Measurements from ENCODE around the gene SPG21. TPM values are rescaled to one million over a fixed set of nuclear protein-coding genes. Genes with fewer than 3 reads are reported as not detected.

SPG21 gene
- total and polyA plus RNA-seq, 2 of the 8 experiments (the other 6 are each of a cell fraction or from before 2014, with no cell fraction given), result 67.3 to 72.7 TPM

DNA sequence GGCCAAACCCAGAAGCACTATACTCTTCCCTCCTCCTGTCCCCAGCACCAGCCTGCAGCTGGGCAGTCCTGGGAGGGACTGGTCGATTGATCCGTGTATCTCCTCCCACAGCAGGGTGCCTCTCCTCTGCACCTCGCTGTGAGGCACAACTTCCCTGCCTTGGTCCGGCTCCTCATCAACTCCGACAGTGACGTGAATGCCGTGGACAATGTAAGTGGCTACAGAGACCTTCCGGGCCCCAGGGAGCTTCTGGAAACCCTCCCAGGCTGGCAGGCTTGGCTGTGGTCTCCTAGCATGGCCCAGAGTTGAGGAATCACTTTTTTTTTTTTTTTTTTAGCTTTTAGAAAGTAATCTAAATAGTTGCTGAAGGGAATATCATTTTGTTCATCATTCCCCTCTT lies 47.4 kb downstream of the SPG21 start:
- Histone ChIP-seq H3K4me1 (replicated peaks in 1 of 4; ENCODE audit: control insufficient read depth in 3 of 4, insufficient read depth in 4 of 4, low read length in 3 of 4) (no peaks in the 10 kb centered on the region), H3K9me3 (ENCODE audit: insufficient read depth in 2 of 2, low read depth in 1 of 2, low read length in 1 of 2) (no peaks in the 10 kb centered on the region), H3K23me2 (ENCODE audit: low read depth, low read length) (no peaks in the 10 kb centered on the region), H2BK15ac (ENCODE audit: low read length) (no peak overlapping the region), H3K4me3 (ENCODE audit: extremely low read depth in 1 of 4, insufficient read depth in 2 of 4, low read depth in 3 of 4, low read length in 4 of 4) (no peak overlapping the region), H3K27me3 (replicated peaks in 1 of 4; ENCODE audit: control insufficient read depth in 3 of 4, extremely low read depth in 1 of 4, insufficient read depth in 3 of 4, low read length in 3 of 4) (no peaks in the 10 kb centered on the region), H3K14ac (ENCODE audit: insufficient read length) (no peak overlapping the region), H3K56ac (replicated peaks; ENCODE audit: insufficient read length, low read depth, low read length) (no peak overlapping the region), H2AFZ (ENCODE audit: low read length) (no peak overlapping the region), H3K23ac (ENCODE audit: insufficient read length) (no peak overlapping the region), H3K9ac (replicated peaks in 1 of 4; ENCODE audit: extremely low read depth in 1 of 4, low read depth in 3 of 4, low read length in 3 of 4) (no peak overlapping the region), H2BK20ac (ENCODE audit: low read length) (no peak overlapping the region), H4K91ac (replicated peaks; ENCODE audit: insufficient read length, low read length) (no peak overlapping the region), H3K79me2 (ENCODE audit: control insufficient read depth in 1 of 2, insufficient read depth in 2 of 2, low read length in 2 of 2) (no peaks in the 10 kb centered on the region), H3K4ac (replicated peaks; ENCODE audit: insufficient read length, low read depth, low read length) (no peak overlapping the region), H3K18ac (ENCODE audit: extremely low read depth, low read length) (no peak overlapping the region), H3K4me2 (ENCODE audit: insufficient read depth in 1 of 2, low read depth in 2 of 2, low read length in 2 of 2) (no peak overlapping the region), H3K27ac (ENCODE audit: low read depth, low read length) (no peak overlapping the region), H2AK5ac (ENCODE audit: low read depth, low read length) (no peak overlapping the region), H2BK5ac (ENCODE audit: low read depth, low read length) (no peak overlapping the region), H2BK12ac (ENCODE audit: low read depth, low read length) (no peak overlapping the region), H4K20me1 (replicated peaks in 1 of 2; ENCODE audit: control insufficient read depth in 1 of 2, insufficient read depth in 2 of 2, low read length in 2 of 2) (peaks cover 0 to 3% of the 10 kb centered on the region in 2 experiments), H4K8ac (ENCODE audit: extremely low read depth, insufficient read depth, low read length) (peak overlapping the region; percentile 8; the same call in 1 of the 2 replicates), H4K5ac (ENCODE audit: insufficient read length, low read depth, low read length) (no peak overlapping the region), H2BK120ac (replicated peaks; ENCODE audit: low read depth, low read length) (no peak overlapping the region), H3K79me1 (ENCODE audit: low read depth, low read length) (no peaks in the 10 kb centered on the region), H3K36me3 (ENCODE audit: control insufficient read depth in 2 of 4, insufficient read depth in 4 of 4, low read length in 3 of 4) (no peaks in the 10 kb centered on the region)
- POLR2A ChIA-PET (ENCODE audit: partially characterized antibody), result no interaction called here
- whole genome bisulfite sequencing, 2 experiments (ENCODE audit: extremely low coverage in 1 of 2, insufficient coverage in 1 of 2, insufficient read length in 1 of 2, insufficient replicate concordance in 2 of 2, low coverage in 1 of 2, low lambda C conversion rate in 2 of 2, missing lambda C conversion rate in 1 of 2), result 81% methylated on average over 8 of the region's 8 CpGs; no CpG with 5 or more reads in 1 of the 2 experiments
- DNase-seq (ENCODE audit: low read depth in 1 of 2, low spot score in 2 of 2), result peak in 1 of 2 experiments; percentile 41
- CTCF ChIA-PET (ENCODE audit: partially characterized antibody), result interaction anchor here (2.1 kb wide), 1 partner anchor 20 kb away, joined by 10 read pairs; no protein-coding TSS in a partner anchor
- no peak for FAIRE-seq
- no peak for TF ChIP-seq ZNF274 (IDR thresholded peaks at IDR 0.05; ENCODE audit: borderline replicate concordance, extremely low read depth, low read length)

Data from H1 (cell line).